Fibroblast of lung (primary cell): ENCODE data around the gene TMEM169. TPM values are rescaled to one million over a fixed set of nuclear protein-coding genes. Genes with fewer than 3 reads are reported as not detected.

Experiments
- DNase-seq, 2 donors: peaks; one replicate each; pipeline versions ENCODE4 v3.0.0 to v3.0.0-alpha.2; 2010; ENCODE audit warnings: low read depth in 2 of 2
- H2AFZ ChIP-seq: 2 replicates; pipeline ENCODE4 v1.5.1; 2012; ENCODE audit warnings: low read length, control low read depth, inconsistent platforms
- H3K27ac ChIP-seq: 2 replicates; pipeline ENCODE4 v1.5.1; 2011; ENCODE audit warnings: low read length, control low read depth; ENCODE audit not compliant: insufficient read depth
- H3K27me3 ChIP-seq: 2 replicates; pipeline ENCODE4 v1.5.1; 2011; ENCODE audit warnings: mild to moderate bottlenecking, low read length; ENCODE audit not compliant: control insufficient read depth, insufficient read depth
- H3K36me3 ChIP-seq: 2 replicates; pipeline ENCODE4 v1.5.1; 2011; ENCODE audit warnings: low read length; ENCODE audit not compliant: control insufficient read depth, insufficient read depth
- H3K4me1 ChIP-seq: 2 replicates; pipeline ENCODE4 v1.5.1; 2011; ENCODE audit warnings: low read length; ENCODE audit not compliant: control insufficient read depth, insufficient read depth; ENCODE audit errors: extremely low read depth
- H3K4me2 ChIP-seq: 2 replicates; pipeline ENCODE4 v1.5.1; 2011; ENCODE audit warnings: low read length, control low read depth; ENCODE audit not compliant: insufficient read depth; ENCODE audit errors: extremely low read depth
- H3K4me3 ChIP-seq, 4 experiments: fragments of 200-600 bp in 1 of 4; sonication (generic) in 1 of 4; replicated peaks in 1 of 4; 2 replicates each; pipeline ENCODE4 v1.5.1; 2011 to 2016; ENCODE audit warnings: low read length in 4 of 4, low read depth in 3 of 4, mild to moderate bottlenecking in 3 of 4, control low read depth in 2 of 4, inconsistent platforms in 1 of 4, mixed read lengths in 1 of 4; ENCODE audit not compliant: insufficient read depth in 1 of 4; ENCODE audit errors: control extremely low read depth in 1 of 4
- H3K79me2 ChIP-seq: 2 replicates; pipeline ENCODE4 v1.5.1; 2012; ENCODE audit warnings: mild to moderate bottlenecking, low read length, inconsistent platforms; ENCODE audit not compliant: control insufficient read depth, insufficient read depth
- H3K9ac ChIP-seq: 2 replicates; pipeline ENCODE4 v1.5.1; 2011; ENCODE audit warnings: mild to moderate bottlenecking, low read length, control low read depth; ENCODE audit not compliant: insufficient read depth
- H3K9me3 ChIP-seq: 2 replicates; pipeline ENCODE4 v1.5.1; 2012; ENCODE audit warnings: low read depth, low read length; ENCODE audit not compliant: control insufficient read depth, insufficient read depth
- H4K20me1 ChIP-seq: 2 replicates; pipeline ENCODE4 v1.5.1; 2011; ENCODE audit warnings: low read length; ENCODE audit not compliant: control insufficient read depth, insufficient read depth; ENCODE audit errors: extremely low read depth
- CTCF ChIP-seq, 2 donors: IDR thresholded peaks in 1 of 2; conservative IDR thresholded peaks in 1 of 2; 1 replicate in 1 of 2; 2 replicates in 1 of 2; pipeline ENCODE4 v1.5.1; 2011 to 2012; ENCODE audit warnings: low read length in 2 of 2, control low read depth in 1 of 2, inconsistent platforms in 1 of 2, low read depth in 1 of 2, mild to moderate bottlenecking in 1 of 2
- EZH2 ChIP-seq: IDR thresholded peaks from 2 replicates; pipeline ENCODE4 v1.5.1; 2012; ENCODE audit warnings: low read length, control low read depth, mild to moderate bottlenecking; ENCODE audit errors: missing control alignments
- polyA minus RNA-seq: library from RNA; depleted of rRNA, polyadenylated mRNA; stranded (reverse); fragments of >200 nt; gene quantifications from 2 replicates; pipeline ENCODE4 v1.2.3, GENCODE V29; 2011; ENCODE audit warnings: low replicate concordance
- polyA plus RNA-seq, 2 donors: library from polyadenylated mRNA; depleted of rRNA in 1 of 2; stranded (reverse) in 1 of 2; unstranded in 1 of 2; fragments of >200 nt; gene quantifications; 2 replicates each; pipeline ENCODE4 v1.2.1, GENCODE V29; 2011 to 2012; ENCODE audit warnings: missing spikeins in 1 of 2
- total RNA-seq: library from RNA; depleted of rRNA; stranded (reverse); fragments of >200 nt; gene quantifications from 2 replicates; pipeline ENCODE4 v1.2.1, GENCODE V29; 2014

Gene TMEM169
- total RNA-seq (0.26 and 0.50 TPM in 2 replicates), polyA plus RNA-seq (0.10 TPM in 2 replicates), polyA minus RNA-seq (0.55 TPM in 1 of 2 replicates, not detected in the other)
- polyA plus RNA-seq (2012), result 0.06 and 0.36 TPM in 2 replicates

- peak within 1 kb of the TSS; percentile 60 for H3K9ac ChIP-seq
- H3K4me3 ChIP-seq, result peak within 1 kb of the TSS; percentile 73 to 89 (median 78)
- H3K4me2 ChIP-seq, result peak within 1 kb of the TSS; percentile 97
- no peaks in the 10 kb centered on the region for H3K36me3 ChIP-seq
- no peaks in the 10 kb centered on the region for H3K9me3 ChIP-seq
- H3K4me1 ChIP-seq, result no peaks in the 10 kb centered on the region
- H3K27ac ChIP-seq, result no peak within 1 kb of the TSS
- DNase-seq, result peak; percentile 45 to 64
- TF ChIP-seq EZH2, result no peak
- no peak for TF ChIP-seq CTCF (conservative IDR thresholded peaks at IDR 0.05 in 1 of 2, IDR thresholded peaks at IDR 0.05 in 1 of 2; ENCODE audit: low read depth in 1 of 2, low read length in 2 of 2)
- H4K20me1 ChIP-seq, result no peaks in the 10 kb centered on the region
- no peaks in the 10 kb centered on the region for H3K79me2 ChIP-seq
- peak within 1 kb of the TSS; percentile 97 for H2AFZ ChIP-seq
- H3K27me3 ChIP-seq, result no peaks in the 10 kb centered on the region
These were observed at the start of gene TMEM169, which contains the start of gene PECR for GRCh38 chr2:216081487-216082116. TSS of gene TMEM169 (plus strand) at chr2:216081919. CDS start at chr2:216095964, 14,045 bp downstream. TSS of gene PECR (minus strand) at chr2:216081809. CDS start at chr2:216081741, 68 bp downstream.

GRCh38 chr2:216031960-216032689 lies 49.6 kb upstream of the TMEM169 start:
- Histone ChIP-seq H3K9me3 (no peaks in the 10 kb centered on the region), H3K36me3 (no peaks in the 10 kb centered on the region), H3K79me2 (no peaks in the 10 kb centered on the region), H3K4me1 (peaks cover 9% of the 10 kb centered on the region), H3K4me2 (peak overlapping the region; percentile 62), H3K4me3 (no peak overlapping the region), H4K20me1 (no peaks in the 10 kb centered on the region), H3K27me3 (no peaks in the 10 kb centered on the region), H3K9ac (no peak overlapping the region), H3K27ac (peak overlapping the region; percentile 55), H2AFZ (no peak overlapping the region)
- DNase-seq, result peak; percentile 85 to 90
- TF ChIP-seq EZH2, result no peak

- Histone ChIP-seq H3K4me3 (no peak overlapping the region), H3K79me2 (no peaks in the 10 kb centered on the region), H3K36me3 (no peaks in the 10 kb centered on the region), H4K20me1 (no peaks in the 10 kb centered on the region), H3K9ac (no peak overlapping the region), H3K4me1 (peaks cover 9% of the 10 kb centered on the region), H3K9me3 (no peaks in the 10 kb centered on the region), H2AFZ (no peak overlapping the region), H3K4me2 (no peak overlapping the region), H3K27ac (no peak overlapping the region), H3K27me3 (no peaks in the 10 kb centered on the region)
- no peak for DNase-seq
- TF ChIP-seq EZH2, result no peak
- TF ChIP-seq CTCF (conservative IDR thresholded peaks at IDR 0.05 in 1 of 2, IDR thresholded peaks at IDR 0.05 in 1 of 2; ENCODE audit: low read depth in 1 of 2, low read length in 2 of 2), result no peak
These were observed 48.3 kb upstream of the TMEM169 start for GRCh38 chr2:216033403-216033802.
